ENCODE measurements around the gene WDPCP.

GRCh38 chr2:63530704-63531279, 57.5 kb downstream of the WDPCP start:
- TF ChIP-seq CSDC2 (CRISPR knock-in tag; IDR thresholded peaks at IDR 0.05) (no peak), ESRRG (CRISPR knock-in tag; IDR thresholded peaks at IDR 0.05) (no peak), POU6F1 (CRISPR knock-in tag; IDR thresholded peaks at IDR 0.05; ENCODE audit: borderline replicate concordance, low read depth) (no peak), PATZ1 (CRISPR knock-in tag; IDR thresholded peaks at IDR 0.05; ENCODE audit: borderline replicate concordance) (no peak), ZFP30 (CRISPR knock-in tag; IDR thresholded peaks at IDR 0.05) (no peak), CSRNP3 (CRISPR knock-in tag; IDR thresholded peaks at IDR 0.05) (no peak), ARNTL (CRISPR knock-in tag; IDR thresholded peaks at IDR 0.05; ENCODE audit: borderline replicate concordance, low read depth) (no peak), OSR1 (CRISPR knock-in tag; IDR thresholded peaks at IDR 0.05) (no peak), TOX (CRISPR knock-in tag; IDR thresholded peaks at IDR 0.05; ENCODE audit: borderline replicate concordance) (no peak), GLIS3 (CRISPR knock-in tag; IDR thresholded peaks at IDR 0.05) (no peak), ZNF8 (CRISPR knock-in tag; IDR thresholded peaks at IDR 0.05) (no peak), CREB5 (CRISPR knock-in tag; IDR thresholded peaks at IDR 0.05; ENCODE audit: low read depth) (no peak), ZNF70 (CRISPR knock-in tag; IDR thresholded peaks at IDR 0.05) (no peak)
